Spleen (tissue), 7 donors: ENCODE results near the gene PLCB4.

Source experiments
- POLR2A ChIP-seq, 3 donors: fragments of 450-650 bp; IDR thresholded peaks; one replicate each; pipeline ENCODE4 v1.5.1; 2017; ENCODE audit warnings: antibody characterized with exemption in 3 of 3, mild to moderate bottlenecking in 1 of 3
- POLR2AphosphoS5 ChIP-seq, 3 donors: sonication (generic); formaldehyde crosslinking; IDR thresholded peaks; one replicate each; pipeline ENCODE4 v1.5.1; 2017; ENCODE audit warnings: antibody characterized with exemption in 3 of 3
- TF ChIP-seq, protein P1 (sequence below), 11 experiments: fragments of 200-600 bp in 7 of 11; fragments of 450-650 bp in 4 of 11; sonication (generic) in 4 of 11; IDR thresholded peaks in 8 of 11; conservative IDR thresholded peaks in 3 of 11; 1 replicate in 7 of 11; 2 replicates in 4 of 11; pipeline versions ENCODE4 v1.4.0 to v1.8.0; 2016 to 2021; ENCODE audit warnings: antibody characterized with exemption in 11 of 11, inconsistent platforms in 4 of 11, mild to moderate bottlenecking in 1 of 11
- donor health status: DM: no; HTN: no; CAD: no; lungs with moderate emphysema.
- donor health status: DM: no; HTN: no; CAD: no.
- donor health status: DM: no; HTN: no; CAD: no.

DNA sequence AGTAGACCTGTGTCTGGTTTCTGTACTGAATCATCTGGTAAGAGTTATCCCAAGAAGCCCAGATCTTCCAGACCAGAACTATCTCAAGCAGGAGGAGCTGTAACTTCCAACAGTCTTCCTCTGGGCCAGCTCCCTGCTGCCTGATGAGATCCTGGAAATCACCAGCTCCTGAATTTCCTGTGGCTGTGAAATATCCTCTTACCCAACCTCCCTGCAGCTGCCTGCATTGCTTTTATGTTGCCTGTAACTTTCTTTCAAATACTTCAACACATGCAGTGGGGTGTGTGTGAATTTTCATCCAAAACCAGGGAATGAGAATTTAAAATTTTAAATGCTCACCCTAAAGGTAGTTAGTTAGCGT, 285.0 kb downstream of the PLCB4 start:
- TF ChIP-seq, protein P1, sequence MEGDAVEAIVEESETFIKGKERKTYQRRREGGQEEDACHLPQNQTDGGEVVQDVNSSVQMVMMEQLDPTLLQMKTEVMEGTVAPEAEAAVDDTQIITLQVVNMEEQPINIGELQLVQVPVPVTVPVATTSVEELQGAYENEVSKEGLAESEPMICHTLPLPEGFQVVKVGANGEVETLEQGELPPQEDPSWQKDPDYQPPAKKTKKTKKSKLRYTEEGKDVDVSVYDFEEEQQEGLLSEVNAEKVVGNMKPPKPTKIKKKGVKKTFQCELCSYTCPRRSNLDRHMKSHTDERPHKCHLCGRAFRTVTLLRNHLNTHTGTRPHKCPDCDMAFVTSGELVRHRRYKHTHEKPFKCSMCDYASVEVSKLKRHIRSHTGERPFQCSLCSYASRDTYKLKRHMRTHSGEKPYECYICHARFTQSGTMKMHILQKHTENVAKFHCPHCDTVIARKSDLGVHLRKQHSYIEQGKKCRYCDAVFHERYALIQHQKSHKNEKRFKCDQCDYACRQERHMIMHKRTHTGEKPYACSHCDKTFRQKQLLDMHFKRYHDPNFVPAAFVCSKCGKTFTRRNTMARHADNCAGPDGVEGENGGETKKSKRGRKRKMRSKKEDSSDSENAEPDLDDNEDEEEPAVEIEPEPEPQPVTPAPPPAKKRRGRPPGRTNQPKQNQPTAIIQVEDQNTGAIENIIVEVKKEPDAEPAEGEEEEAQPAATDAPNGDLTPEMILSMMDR (IDR thresholded peaks at IDR 0.05 in 8 of 11, conservative IDR thresholded peaks at IDR 0.05 in 3 of 11) = no peak
- TF ChIP-seq POLR2AphosphoS5 (IDR thresholded peaks at IDR 0.05) = no peak
- no peak for TF ChIP-seq POLR2A (IDR thresholded peaks at IDR 0.05)
